Fibroblast of lung (primary cell): ENCODE results near the gene PIGA. TPM values are rescaled to one million over a fixed set of nuclear protein-coding genes. Genes with fewer than 3 reads are reported as not detected.

Experiments used
- DNase-seq, 2 donors: peaks; one replicate each; pipeline versions ENCODE4 v3.0.0 to v3.0.0-alpha.2; 2010; ENCODE audit warnings: low read depth in 2 of 2
- H2AFZ ChIP-seq: 2 replicates; pipeline ENCODE4 v1.5.1; 2012; ENCODE audit warnings: low read length, control low read depth, inconsistent platforms
- H3K27ac ChIP-seq: 2 replicates; pipeline ENCODE4 v1.5.1; 2011; ENCODE audit warnings: low read length, control low read depth; ENCODE audit not compliant: insufficient read depth
- H3K27me3 ChIP-seq: 2 replicates; pipeline ENCODE4 v1.5.1; 2011; ENCODE audit warnings: mild to moderate bottlenecking, low read length; ENCODE audit not compliant: control insufficient read depth, insufficient read depth
- H3K36me3 ChIP-seq: 2 replicates; pipeline ENCODE4 v1.5.1; 2011; ENCODE audit warnings: low read length; ENCODE audit not compliant: control insufficient read depth, insufficient read depth
- H3K4me1 ChIP-seq: 2 replicates; pipeline ENCODE4 v1.5.1; 2011; ENCODE audit warnings: low read length; ENCODE audit not compliant: control insufficient read depth, insufficient read depth; ENCODE audit errors: extremely low read depth
- H3K4me2 ChIP-seq: 2 replicates; pipeline ENCODE4 v1.5.1; 2011; ENCODE audit warnings: low read length, control low read depth; ENCODE audit not compliant: insufficient read depth; ENCODE audit errors: extremely low read depth
- H3K4me3 ChIP-seq, 4 experiments: fragments of 200-600 bp in 1 of 4; sonication (generic) in 1 of 4; replicated peaks in 1 of 4; 2 replicates each; pipeline ENCODE4 v1.5.1; 2011 to 2016; ENCODE audit warnings: low read length in 4 of 4, low read depth in 3 of 4, mild to moderate bottlenecking in 3 of 4, control low read depth in 2 of 4, inconsistent platforms in 1 of 4, mixed read lengths in 1 of 4; ENCODE audit not compliant: insufficient read depth in 1 of 4; ENCODE audit errors: control extremely low read depth in 1 of 4
- H3K79me2 ChIP-seq: 2 replicates; pipeline ENCODE4 v1.5.1; 2012; ENCODE audit warnings: mild to moderate bottlenecking, low read length, inconsistent platforms; ENCODE audit not compliant: control insufficient read depth, insufficient read depth
- H3K9ac ChIP-seq: 2 replicates; pipeline ENCODE4 v1.5.1; 2011; ENCODE audit warnings: mild to moderate bottlenecking, low read length, control low read depth; ENCODE audit not compliant: insufficient read depth
- H3K9me3 ChIP-seq: 2 replicates; pipeline ENCODE4 v1.5.1; 2012; ENCODE audit warnings: low read depth, low read length; ENCODE audit not compliant: control insufficient read depth, insufficient read depth
- H4K20me1 ChIP-seq: 2 replicates; pipeline ENCODE4 v1.5.1; 2011; ENCODE audit warnings: low read length; ENCODE audit not compliant: control insufficient read depth, insufficient read depth; ENCODE audit errors: extremely low read depth
- CTCF ChIP-seq, 2 donors: IDR thresholded peaks in 1 of 2; conservative IDR thresholded peaks in 1 of 2; 1 replicate in 1 of 2; 2 replicates in 1 of 2; pipeline ENCODE4 v1.5.1; 2011 to 2012; ENCODE audit warnings: low read length in 2 of 2, control low read depth in 1 of 2, inconsistent platforms in 1 of 2, low read depth in 1 of 2, mild to moderate bottlenecking in 1 of 2
- EZH2 ChIP-seq: IDR thresholded peaks from 2 replicates; pipeline ENCODE4 v1.5.1; 2012; ENCODE audit warnings: low read length, control low read depth, mild to moderate bottlenecking; ENCODE audit errors: missing control alignments
- polyA plus RNA-seq, 2 donors: library from polyadenylated mRNA; depleted of rRNA in 1 of 2; stranded (reverse) in 1 of 2; unstranded in 1 of 2; fragments of >200 nt; gene quantifications; 2 replicates each; pipeline ENCODE4 v1.2.1, GENCODE V29; 2011 to 2012; ENCODE audit warnings: missing spikeins in 1 of 2
- total RNA-seq: library from RNA; depleted of rRNA; stranded (reverse); fragments of >200 nt; gene quantifications from 2 replicates; pipeline ENCODE4 v1.2.1, GENCODE V29; 2014

The PIGA gene
- total and polyA plus RNA-seq, 2 donors (not counting 1 experiment from before 2014, with no cell fraction given): 4.8 to 6.9 TPM

- H3K4me1 ChIP-seq: peaks cover 2% of the 10 kb centered on the region
- no peak overlapping the region for H3K27ac ChIP-seq
- H3K9ac ChIP-seq: no peak overlapping the region
- no peaks in the 10 kb centered on the region for H3K9me3 ChIP-seq
- no peak overlapping the region for H3K4me3 ChIP-seq
- H4K20me1 ChIP-seq: no peaks in the 10 kb centered on the region
- no peaks in the 10 kb centered on the region for H3K27me3 ChIP-seq
- no peaks in the 10 kb centered on the region for H3K36me3 ChIP-seq
- DNase-seq: no peak
- no peaks in the 10 kb centered on the region for H3K79me2 ChIP-seq
- TF ChIP-seq CTCF (conservative IDR thresholded peaks at IDR 0.05 in 1 of 2, IDR thresholded peaks at IDR 0.05 in 1 of 2; ENCODE audit: low read depth in 1 of 2, low read length in 2 of 2) (no peak), EZH2 (no peak)
- H3K4me2 ChIP-seq: no peak overlapping the region
- H2AFZ ChIP-seq: no peak overlapping the region
Observed at GRCh38 chrX:15345976-15346375, 10.7 kb upstream of the PIGA start.

GRCh38 chrX:15344106-15344505, 8.8 kb upstream of the PIGA start:
- H3K9ac ChIP-seq: no peak overlapping the region
- H3K4me1 ChIP-seq: peaks cover 2% of the 10 kb centered on the region
- no peak overlapping the region for H3K4me3 ChIP-seq
- H3K27ac ChIP-seq: no peak overlapping the region
- no peak for DNase-seq
- no peaks in the 10 kb centered on the region for H3K36me3 ChIP-seq
- H2AFZ ChIP-seq: no peak overlapping the region
- H3K79me2 ChIP-seq: no peaks in the 10 kb centered on the region
- no peaks in the 10 kb centered on the region for H3K9me3 ChIP-seq
- no peaks in the 10 kb centered on the region for H3K27me3 ChIP-seq
- no peak overlapping the region for H3K4me2 ChIP-seq
- TF ChIP-seq CTCF (conservative IDR thresholded peaks at IDR 0.05 in 1 of 2, IDR thresholded peaks at IDR 0.05 in 1 of 2; ENCODE audit: low read depth in 1 of 2, low read length in 2 of 2): no peak
- TF ChIP-seq EZH2: no peak
- no peaks in the 10 kb centered on the region for H4K20me1 ChIP-seq

- peaks cover 2% of the 10 kb centered on the region for H3K4me1 ChIP-seq
- H3K27me3 ChIP-seq: peaks cover 4% of the 10 kb centered on the region
- TF ChIP-seq EZH2 (no peak), CTCF (conservative IDR thresholded peaks at IDR 0.05 in 1 of 2, IDR thresholded peaks at IDR 0.05 in 1 of 2; ENCODE audit: low read depth in 1 of 2, low read length in 2 of 2) (no peak)
- H2AFZ ChIP-seq: no peak overlapping the region
- no peak overlapping the region for H3K4me3 ChIP-seq
- no peaks in the 10 kb centered on the region for H3K9me3 ChIP-seq
- H3K79me2 ChIP-seq: no peaks in the 10 kb centered on the region
- peak in 1 of 2 donors; percentile 83 for DNase-seq
- H3K4me2 ChIP-seq: no peak overlapping the region
- no peak overlapping the region for H3K9ac ChIP-seq
- H3K27ac ChIP-seq: no peak overlapping the region
- no peaks in the 10 kb centered on the region for H3K36me3 ChIP-seq
- H4K20me1 ChIP-seq: no peaks in the 10 kb centered on the region
Observed at GRCh38 chrX:15343075-15343476, 7.8 kb upstream of the PIGA start.
